Right hindlimb (tissue), 1 donor: ENCODE measurements around the gene ZNF610.

Source experiments
- DNase-seq: peaks from one replicate; pipeline ENCODE4 v3.0.0-alpha.2; 2018

Gene ZNF610

DNA sequence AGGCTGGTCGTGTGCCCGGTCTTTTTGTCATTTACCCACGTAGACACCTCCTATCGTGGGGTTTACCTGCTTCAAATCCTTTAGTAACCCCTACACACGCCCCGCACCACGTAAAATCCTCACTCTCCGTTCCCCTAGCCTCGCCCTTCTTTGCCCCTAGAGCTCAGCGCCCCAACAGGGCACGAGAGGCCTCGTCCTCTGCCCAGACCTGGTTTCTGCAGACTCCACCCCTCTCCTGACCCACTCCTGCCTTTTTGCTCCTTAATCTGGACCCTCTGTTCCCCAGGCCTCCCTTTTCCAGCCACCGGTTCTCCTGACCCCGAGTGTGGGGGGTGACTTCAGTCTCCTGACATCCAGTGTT lies 62.0 kb downstream of the ZNF610 start:
- DNase-seq, result no peak

DNA sequence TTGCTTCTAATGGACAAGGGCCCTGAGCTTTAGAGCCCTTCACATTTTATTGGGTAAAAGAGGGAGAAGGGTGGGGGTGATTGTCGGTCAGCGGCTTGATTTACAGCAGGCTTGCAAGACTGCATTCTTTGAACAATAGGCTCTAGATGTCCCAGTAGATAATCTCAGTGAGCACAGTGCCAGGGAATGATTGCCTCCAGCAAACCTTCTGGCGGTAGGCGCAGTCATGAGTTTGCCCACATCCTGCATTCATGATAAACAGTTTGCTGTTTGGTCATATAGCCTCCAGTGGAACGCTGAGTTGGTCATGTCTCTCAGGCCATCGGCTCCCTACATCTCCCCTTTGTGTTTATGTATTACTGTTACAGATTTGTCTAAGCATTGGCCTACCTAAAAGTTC lies 74.2 kb downstream of the ZNF610 start:
- no peak for DNase-seq

DNA sequence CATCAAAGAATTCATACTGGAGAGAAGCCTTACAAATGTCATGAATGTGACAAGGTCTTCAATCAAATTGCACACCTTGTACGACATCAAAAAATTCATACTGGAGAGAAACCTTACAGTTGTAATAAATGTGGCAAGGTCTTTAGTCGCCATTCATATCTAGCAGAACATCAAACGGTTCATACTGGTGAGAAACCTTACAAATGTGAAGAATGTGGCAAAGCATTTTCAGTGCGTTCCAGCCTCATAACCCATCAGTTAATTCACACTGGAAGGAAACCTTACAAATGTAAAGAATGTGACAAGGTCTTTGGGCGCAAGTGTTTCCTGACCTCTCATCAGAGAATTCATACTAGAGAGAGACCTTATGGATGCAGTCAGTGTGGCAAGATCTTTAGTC lies 79.7 kb downstream of the ZNF610 start:
- DNase-seq, result no peak
